SK-N-SH (cell line): ENCODE measurements around the gene AKT1S1. TPM values are rescaled to one million over a fixed set of nuclear protein-coding genes. Genes with fewer than 3 reads are reported as not detected.

Experiments used
- CTCF ChIA-PET: fragments of 300-600, 350-600 bp; formaldehyde crosslinking; extraction: SDS; loops from one replicate; lab custom pipeline; 2021; lab: Yijun Ruan, JAX
- POLR2A ChIA-PET: fragments of 350-600 bp; sonication (Branson Sonifier 250); formaldehyde crosslinking; extraction: SDS; loops from one replicate; lab custom pipeline; 2020; ENCODE audit warnings: antibody characterized with exemption, inconsistent platforms; lab: Yijun Ruan, JAX
- DNase-seq: peaks from one replicate; pipeline ENCODE4 v3.0.0; 2012
- H2AFZ ChIP-seq: fragments of 200-600 bp; sonication (generic); 2 replicates; pipeline ENCODE4 v1.8.1; 2016; ENCODE audit warnings: antibody characterized with exemption, mild to moderate bottlenecking, low read depth
- H3F3A ChIP-seq: fragments of 200-600 bp; sonication (generic); replicated peaks from 2 replicates; pipeline ENCODE3; 2016; ENCODE audit warnings: antibody characterized with exemption, mild to moderate bottlenecking; ENCODE audit not compliant: insufficient read depth
- H3K27ac ChIP-seq, 2 experiments: fragments of 200-500 bp in 1 of 2; fragments of 200-600 bp in 1 of 2; sonication (Bioruptor generic) in 1 of 2; sonication (generic), shearing (Covaris generic) in 1 of 2; 2 replicates each; pipeline versions ENCODE4 v1.5.1 to v1.6.1; 2014 to 2016; ENCODE audit warnings: low read depth in 2 of 2, inconsistent platforms in 1 of 2, low read length in 1 of 2, mild to moderate bottlenecking in 1 of 2, mixed read lengths in 1 of 2
- H3K27me3 ChIP-seq: fragments of 200-600 bp; sonication (generic), shearing (Covaris generic); 2 replicates; pipeline ENCODE4 v1.6.1; 2016; ENCODE audit warnings: mixed run types; ENCODE audit not compliant: insufficient read depth
- H3K36me3 ChIP-seq, 2 experiments: fragments of 200-500 bp in 1 of 2; fragments of 200-600 bp in 1 of 2; sonication (Bioruptor generic) in 1 of 2; sonication (generic) in 1 of 2; replicated peaks in 1 of 2; 2 replicates each; pipeline versions ENCODE3 to v1.5.1; 2014 to 2016; ENCODE audit warnings: low read length in 1 of 2, mild to moderate bottlenecking in 1 of 2; ENCODE audit not compliant: insufficient read depth in 2 of 2, control insufficient read depth in 1 of 2
- H3K4me1 ChIP-seq, 2 experiments: fragments of 200-500 bp in 1 of 2; fragments of 200-600 bp in 1 of 2; sonication (Bioruptor generic) in 1 of 2; sonication (generic), shearing (Covaris generic) in 1 of 2; 2 replicates each; pipeline versions ENCODE4 v1.5.1 to v1.6.1; 2014 to 2016; ENCODE audit warnings: low read depth in 1 of 2, low read length in 1 of 2, mixed run types in 1 of 2; ENCODE audit not compliant: insufficient read depth in 2 of 2, control insufficient read depth in 1 of 2
- H3K4me2 ChIP-seq: fragments of 200-600 bp; sonication (generic), shearing (Covaris generic); 2 replicates; pipeline ENCODE4 v1.6.1; 2017; ENCODE audit warnings: mixed run types
- H3K4me3 ChIP-seq, 2 experiments: fragments of 200-500 bp in 1 of 2; fragments of 200-600 bp in 1 of 2; sonication (Bioruptor generic) in 1 of 2; sonication (generic), shearing (Covaris generic) in 1 of 2; 2 replicates each; pipeline versions ENCODE4 v1.5.1 to v1.8.1; 2014 to 2016; ENCODE audit warnings: low read depth in 2 of 2, inconsistent platforms in 1 of 2, low read length in 1 of 2, mild to moderate bottlenecking in 1 of 2, mixed read lengths in 1 of 2, moderate library complexity in 1 of 2
- H3K79me2 ChIP-seq: fragments of 200-600 bp; sonication (generic); 2 replicates; pipeline ENCODE4 v1.8.1; 2017; ENCODE audit warnings: mild to moderate bottlenecking; ENCODE audit not compliant: insufficient read depth
- H3K9ac ChIP-seq: fragments of 200-600 bp; sonication (generic); 2 replicates; pipeline ENCODE4 v1.6.1; 2017; ENCODE audit warnings: mixed run types
- H3K9me2 ChIP-seq: fragments of 200-600 bp; sonication (generic); 2 replicates; pipeline ENCODE4 v1.6.1; 2017; ENCODE audit warnings: mixed run types
- H3K9me3 ChIP-seq: fragments of 200-600 bp; sonication (generic); 2 replicates; pipeline ENCODE4 v1.6.1; 2017; ENCODE audit warnings: mixed run types, mild to moderate bottlenecking, moderate library complexity
- H4K20me1 ChIP-seq: fragments of 200-600 bp; sonication (generic); 2 replicates; pipeline ENCODE4 v1.6.1; 2017; ENCODE audit warnings: mild to moderate bottlenecking, mixed run types; ENCODE audit not compliant: insufficient read depth
- ELF1 ChIP-seq: IDR thresholded peaks from 2 replicates; pipeline ENCODE4 v1.4.0; 2012
- FOSL2 ChIP-seq: IDR thresholded peaks from 2 replicates; pipeline ENCODE4 v1.4.0; 2012; ENCODE audit warnings: low read depth, mild to moderate bottlenecking, moderate library complexity, borderline replicate concordance
- FOXJ3 ChIP-seq: sonication (generic); formaldehyde crosslinking; IDR thresholded peaks from 2 replicates; pipeline ENCODE4 v1.5.1; 2020; ENCODE audit warnings: mild to moderate bottlenecking, missing genetic modification reagents
- FOXM1 ChIP-seq: IDR thresholded peaks from 2 replicates; pipeline ENCODE4 v1.4.0; 2012; ENCODE audit warnings: low read depth, mild to moderate bottlenecking
- MEF2A ChIP-seq: IDR thresholded peaks from 2 replicates; pipeline ENCODE4 v1.4.0; 2012; ENCODE audit warnings: low read depth, borderline replicate concordance
- POLR2AphosphoS5 ChIP-seq: IDR thresholded peaks from 2 replicates; pipeline ENCODE4 v1.6.1; 2012; ENCODE audit warnings: low read depth, low read length
- RAD21 ChIP-seq: IDR thresholded peaks from 2 replicates; pipeline ENCODE4 v1.6.1; 2012; ENCODE audit warnings: mild to moderate bottlenecking, low read length
- RFX5 ChIP-seq: IDR thresholded peaks from 2 replicates; pipeline ENCODE4 v1.6.1; 2012; ENCODE audit warnings: mild to moderate bottlenecking, improper control_type of control experiment, low read length
- SMC3 ChIP-seq: IDR thresholded peaks from 2 replicates; pipeline ENCODE4 v1.6.1; 2012; ENCODE audit warnings: low read depth, low read length, improper control_type of control experiment
- TEAD4 ChIP-seq: IDR thresholded peaks from 2 replicates; pipeline ENCODE4 v1.4.0; 2012; ENCODE audit warnings: mild to moderate bottlenecking, borderline replicate concordance; ENCODE audit not compliant: insufficient read depth
- YY1 ChIP-seq: IDR thresholded peaks from 2 replicates; pipeline ENCODE4 v1.4.0; 2012; ENCODE audit warnings: low read depth, mild to moderate bottlenecking
- WGBS: methylation state at CpG from one replicate; pipeline ENCODE4 v1.1.6; 2017; ENCODE audit warnings: low lambda C conversion rate; 5-methylcytosine and 5-hydroxymethylcytosine counted together
- polyA plus RNA-seq, 3 experiments: library from polyadenylated mRNA; depleted of rRNA; stranded (reverse); fragments of >200 nt; gene quantifications; 2 replicates each; pipeline ENCODE4 v1.2.3, GENCODE V29; 2012
- TF ChIP-seq, protein P1 (sequence below): IDR thresholded peaks from 2 replicates; pipeline ENCODE4 v1.4.0; 2012; ENCODE audit warnings: low read depth, borderline replicate concordance

AKT1S1 gene
- polyA plus RNA-seq, 1 of the 3 experiments (the other 2 are of a cell fraction): 63.7 TPM

- 97% methylated on average over 12 of the region's 16 CpGs for WGBS
- Histone ChIP-seq H3K79me2 (peaks cover 3% of the 10 kb centered on the region; the same call in 1 of the 2 replicates), H3K9me3 (no peaks in the 10 kb centered on the region), H3F3A (peaks cover 4% of the 10 kb centered on the region), H3K27ac (no peak overlapping the region), H3K4me3 (no peak overlapping the region), H3K9ac (no peak overlapping the region), H4K20me1 (no peaks in the 10 kb centered on the region), H3K9me2 (no peaks in the 10 kb centered on the region), H3K36me3 (peaks cover 4 to 17% of the 10 kb centered on the region in 2 experiments), H3K4me1 (no peaks in the 10 kb centered on the region), H2AFZ (no peak overlapping the region), H3K4me2 (no peak overlapping the region), H3K27me3 (no peaks in the 10 kb centered on the region)
- TF ChIP-seq, protein P1, sequence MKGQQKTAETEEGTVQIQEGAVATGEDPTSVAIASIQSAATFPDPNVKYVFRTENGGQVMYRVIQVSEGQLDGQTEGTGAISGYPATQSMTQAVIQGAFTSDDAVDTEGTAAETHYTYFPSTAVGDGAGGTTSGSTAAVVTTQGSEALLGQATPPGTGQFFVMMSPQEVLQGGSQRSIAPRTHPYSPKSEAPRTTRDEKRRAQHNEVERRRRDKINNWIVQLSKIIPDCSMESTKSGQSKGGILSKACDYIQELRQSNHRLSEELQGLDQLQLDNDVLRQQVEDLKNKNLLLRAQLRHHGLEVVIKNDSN: no peak
- no peak for TF ChIP-seq FOXJ3 (CRISPR knock-in tag)
- no peak for DNase-seq
- ChIA-PET CTCF (interaction anchor here (1.0 kb wide), 1 partner anchor 16 kb away, joined by 3 read pairs; no protein-coding TSS in a partner anchor), POLR2A (no interaction called here)
Measured at GRCh38 chr19:49906879-49907564, 29.9 kb upstream of the AKT1S1 start.

DNA sequence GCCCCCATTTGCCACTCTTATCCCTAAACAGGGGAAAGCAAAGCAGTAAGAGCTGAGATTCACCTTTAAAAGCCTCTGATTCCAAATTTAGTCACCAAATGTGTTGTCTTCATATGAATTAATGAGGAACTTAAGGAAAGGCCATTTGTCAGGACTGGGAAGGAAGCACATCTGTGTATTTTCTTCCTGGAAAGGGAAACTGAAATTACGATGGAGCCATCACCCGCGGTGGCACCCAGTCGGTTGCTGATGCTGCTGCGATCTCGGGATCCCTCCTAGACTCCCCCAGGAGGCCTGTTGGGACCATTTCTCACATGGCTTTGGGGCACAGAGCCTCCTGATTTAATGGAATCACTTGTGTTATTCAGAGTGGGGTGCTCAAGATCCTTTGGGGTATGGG is 27.0 kb upstream of the AKT1S1 start:
- POLR2A ChIA-PET: no interaction called here
- H3F3A ChIP-seq: peaks cover 4% of the 10 kb centered on the region
- no peaks in the 10 kb centered on the region for H4K20me1 ChIP-seq

DNA sequence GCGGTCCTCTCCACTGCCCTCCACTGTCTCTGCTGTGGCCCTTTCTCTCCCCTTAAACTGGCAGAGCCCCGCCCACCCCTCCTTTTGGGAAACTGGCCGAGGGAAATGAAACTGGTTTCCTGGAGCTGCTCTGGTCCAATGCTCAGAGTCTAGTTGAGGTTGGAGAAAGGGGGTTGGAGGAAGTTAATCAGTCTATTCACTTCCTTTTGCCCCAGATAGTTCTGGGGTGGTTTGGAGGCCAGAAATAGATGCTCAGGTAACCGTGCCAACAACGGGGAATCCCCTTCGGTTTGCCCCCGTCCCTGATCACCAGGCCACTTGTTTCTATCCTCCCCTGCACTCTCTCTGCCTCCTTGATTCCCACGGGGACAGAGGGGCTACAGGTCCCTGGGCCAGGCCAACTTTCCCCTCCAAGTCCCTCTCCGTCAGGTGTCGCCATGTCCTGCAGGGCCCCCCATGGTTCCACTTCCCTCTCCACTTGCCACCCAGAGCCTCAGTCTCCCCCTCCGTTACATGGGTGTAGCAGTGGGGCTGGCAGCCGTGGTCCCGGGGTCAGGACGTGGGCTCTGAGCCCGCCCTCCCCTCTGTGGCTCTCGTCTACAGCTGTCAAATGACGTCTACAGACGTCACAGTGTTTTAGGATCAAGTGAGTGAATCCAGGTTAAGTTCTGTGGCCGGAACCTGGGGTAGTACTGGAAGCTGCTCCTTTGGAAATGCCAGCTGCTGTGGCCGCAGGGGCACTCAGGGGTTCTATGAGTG is 19.9 kb upstream of the AKT1S1 start, which contains the start of gene IL4I1:
TSS of gene IL4I1 (minus strand) at position 25 of the 759 bp plus-strand sequence. CDS start 727 bp downstream, outside the sequence.
- no peak for DNase-seq
- Histone ChIP-seq H3K27me3 (no peaks in the 10 kb centered on the region), H3K4me3 (no peak within 1 kb of the TSS), H3K9me3 (no peaks in the 10 kb centered on the region), H3K4me2 (no peak within 1 kb of the TSS), H2AFZ (no peak within 1 kb of the TSS; the same call in 1 of the 2 replicates), H3K9me2 (no peaks in the 10 kb centered on the region), H3F3A (no peaks in the 10 kb centered on the region)
- CTCF ChIA-PET: no interaction called here
- TF ChIP-seq RAD21 (no peak), ELF1 (no peak), FOSL2 (no peak), YY1 (no peak), SMC3 (no peak), MEF2A (no peak), POLR2AphosphoS5 (no peak)
- TF ChIP-seq, all 33 proteins: peak for 0
- Histone ChIP-seq H3K36me3 (no peaks in the 10 kb centered on the region), H3K27ac (no peak within 1 kb of the TSS), H3K9ac (no peak within 1 kb of the TSS), H3K4me1 (no peaks in the 10 kb centered on the region; a peak in 2 of 4 replicates), H4K20me1 (no peaks in the 10 kb centered on the region), H3K79me2 (no peaks in the 10 kb centered on the region)
- WGBS: 73% methylated on average over 17 of the region's 20 CpGs
- POLR2A ChIA-PET: no interaction called here

More for the DNA sequence above, 27.0 kb upstream of the AKT1S1 start:
- no peak for DNase-seq
- WGBS: 80% methylated on average over 6 of the region's 6 CpGs
- H3K27me3 ChIP-seq: no peaks in the 10 kb centered on the region
- no peaks in the 10 kb centered on the region for H3K79me2 ChIP-seq
- H3K4me3 ChIP-seq: no peak overlapping the region
- H3K4me1 ChIP-seq: no peaks in the 10 kb centered on the region
- peaks cover 0 to 12% of the 10 kb centered on the region in 2 experiments for H3K36me3 ChIP-seq
- no peak overlapping the region for H3K4me2 ChIP-seq
- H3K9me2 ChIP-seq: no peaks in the 10 kb centered on the region
- TF ChIP-seq TEAD4 (no peak), YY1 (no peak), RFX5 (no peak), FOXM1 (no peak)
- H3K27ac ChIP-seq: no peak overlapping the region
- no peak overlapping the region for H3K9ac ChIP-seq
- CTCF ChIA-PET: interaction anchor here (1.5 kb wide), 1 partner anchor 10 kb away, joined by 4 read pairs; no protein-coding TSS in a partner anchor
- no peak overlapping the region for H2AFZ ChIP-seq
- no peaks in the 10 kb centered on the region for H3K9me3 ChIP-seq
